KG1 (cell line): ENCODE data around the gene BDH1.
"Not testable (repeated sequence)": the region's sequence is repeated elsewhere in the genome, so short reads cannot be mapped to it uniquely, and the experiment has no call there.

Source experiments
- DNase-seq: peaks from one replicate; lab custom pipeline; 2025; lab: John Stamatoyannopoulos, UW

Gene BDH1

DNA sequence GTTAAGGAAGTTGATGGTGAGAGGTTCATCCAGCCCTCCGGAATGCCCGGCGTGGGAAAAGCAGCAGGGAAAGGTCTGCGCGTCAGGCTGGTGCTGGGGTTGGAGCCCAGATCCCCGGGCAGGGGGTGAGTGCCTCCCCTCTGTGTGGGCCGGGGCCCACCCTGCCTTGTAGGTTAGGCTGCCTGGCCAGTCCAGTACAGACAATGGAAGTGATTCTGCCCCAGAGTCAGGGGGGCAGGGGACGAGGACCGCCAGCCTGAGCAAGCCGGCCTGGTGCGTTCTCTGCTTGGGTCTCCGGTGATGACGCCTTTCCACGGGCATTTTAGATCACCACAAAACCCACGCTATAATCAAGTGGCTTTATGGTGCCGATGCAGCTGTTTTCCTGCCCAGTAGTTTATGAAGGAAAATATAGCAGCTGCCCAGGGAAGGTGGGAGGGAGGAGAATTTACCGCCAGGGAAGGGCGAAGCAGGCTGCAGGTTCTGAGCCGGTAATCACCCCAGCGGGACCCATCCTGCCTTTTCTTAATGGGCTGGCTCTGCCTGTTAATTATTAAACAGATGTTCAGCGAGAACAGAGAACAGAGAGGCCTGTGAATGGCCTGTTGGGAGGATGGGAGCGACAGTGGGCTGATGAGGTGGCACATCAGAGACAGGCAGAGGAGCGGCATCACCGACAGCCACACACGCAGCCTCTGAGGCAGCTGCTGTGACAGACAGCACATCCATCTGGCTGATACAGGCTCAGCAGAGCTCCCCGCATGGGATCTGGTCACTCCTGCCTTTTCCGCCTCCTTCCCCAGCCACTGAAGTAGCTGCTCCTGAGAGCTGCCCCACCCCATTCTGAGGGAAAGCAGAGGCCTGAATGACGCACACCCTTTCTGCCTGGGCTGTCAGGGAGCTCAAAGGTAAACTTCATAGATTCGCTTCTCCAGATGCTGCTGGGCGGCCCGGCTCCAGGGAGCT lies 35.2 kb downstream of the BDH1 start:
- no peak for DNase-seq

DNA sequence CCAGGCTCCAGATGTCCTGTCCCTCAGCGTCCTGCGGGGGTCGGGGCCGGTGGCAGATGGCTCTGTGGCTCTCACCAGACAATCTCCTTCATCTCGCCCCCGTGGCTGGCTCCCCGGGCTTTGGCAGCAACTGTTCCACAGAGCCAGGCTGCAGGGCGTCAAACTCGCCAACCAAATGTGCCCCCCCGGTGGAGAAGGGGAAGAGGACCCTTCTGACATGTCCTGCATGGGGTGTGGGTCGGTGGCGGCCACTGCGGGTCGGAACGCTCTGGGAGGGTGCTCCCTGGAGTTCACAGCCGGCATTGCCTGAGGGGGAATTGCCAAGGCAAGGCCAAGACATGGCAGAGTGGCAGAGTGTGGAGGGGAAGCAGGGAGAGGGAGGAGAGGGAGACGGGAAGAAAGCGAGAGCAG lies 36.0 kb downstream of the BDH1 start:
- no peak for DNase-seq

DNA sequence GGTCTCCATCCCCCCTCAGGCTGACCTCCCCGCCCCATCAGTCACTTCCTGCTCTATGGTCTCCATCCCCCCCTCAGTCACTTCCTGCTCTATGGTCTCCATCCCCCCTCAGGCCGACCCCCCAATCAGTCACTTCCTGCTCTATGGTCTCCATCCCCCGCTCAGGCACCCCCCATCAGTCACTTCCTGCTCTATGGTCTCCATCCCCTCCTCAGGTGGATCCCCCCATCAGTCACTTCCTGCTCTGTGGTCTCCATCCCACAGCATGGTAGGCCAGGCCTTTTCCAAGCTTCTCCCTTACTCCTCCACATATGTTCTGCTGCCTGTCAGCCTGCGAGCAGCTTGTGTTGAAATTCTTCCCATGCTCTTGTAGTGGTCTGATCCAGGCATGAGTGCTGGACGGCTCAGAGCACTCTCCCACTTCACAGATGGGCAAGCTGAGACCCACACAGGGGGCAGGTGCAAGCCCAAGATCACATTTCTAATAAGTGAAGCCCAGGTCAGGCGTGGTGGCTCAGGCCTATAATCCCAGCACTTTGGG lies 36.8 kb downstream of the BDH1 start:
- no peak for DNase-seq

DNA sequence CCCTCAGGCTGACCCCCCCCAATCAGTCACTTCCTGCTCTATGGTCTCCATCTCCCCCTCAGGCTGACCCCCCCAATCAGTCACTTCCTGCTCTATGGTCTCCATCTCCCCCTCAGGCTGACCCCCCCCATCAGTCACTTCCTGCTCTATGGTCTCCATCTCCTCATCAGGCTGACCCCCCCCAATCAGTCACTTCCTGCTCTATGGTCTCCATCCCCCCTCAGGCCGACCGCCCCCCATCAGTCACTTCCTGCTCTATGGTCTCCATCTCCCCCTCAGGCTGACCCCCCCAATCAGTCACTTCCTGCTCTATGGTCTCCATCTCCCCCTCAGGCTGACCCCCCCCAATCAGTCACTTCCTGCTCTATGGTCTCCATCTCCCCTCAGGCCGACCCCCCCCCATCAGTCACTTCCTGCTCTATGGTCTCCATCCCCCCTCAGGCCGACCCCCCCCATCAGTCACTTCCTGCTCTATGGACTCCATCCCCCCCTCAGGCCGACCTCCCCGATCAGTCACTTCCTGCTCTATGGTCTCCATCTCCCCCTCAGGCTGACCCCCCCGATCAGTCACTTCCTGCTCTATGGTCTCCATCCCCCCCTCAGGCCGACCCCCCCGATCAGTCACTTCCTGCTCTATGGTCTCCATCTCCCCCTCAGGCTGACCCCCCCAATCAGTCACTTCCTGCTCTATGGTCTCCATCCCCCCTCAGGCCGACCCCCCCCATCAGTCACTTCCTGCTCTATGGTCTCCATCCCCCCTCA lies 37.7 kb downstream of the BDH1 start:
- DNase-seq = not testable (repeated sequence)

DNA sequence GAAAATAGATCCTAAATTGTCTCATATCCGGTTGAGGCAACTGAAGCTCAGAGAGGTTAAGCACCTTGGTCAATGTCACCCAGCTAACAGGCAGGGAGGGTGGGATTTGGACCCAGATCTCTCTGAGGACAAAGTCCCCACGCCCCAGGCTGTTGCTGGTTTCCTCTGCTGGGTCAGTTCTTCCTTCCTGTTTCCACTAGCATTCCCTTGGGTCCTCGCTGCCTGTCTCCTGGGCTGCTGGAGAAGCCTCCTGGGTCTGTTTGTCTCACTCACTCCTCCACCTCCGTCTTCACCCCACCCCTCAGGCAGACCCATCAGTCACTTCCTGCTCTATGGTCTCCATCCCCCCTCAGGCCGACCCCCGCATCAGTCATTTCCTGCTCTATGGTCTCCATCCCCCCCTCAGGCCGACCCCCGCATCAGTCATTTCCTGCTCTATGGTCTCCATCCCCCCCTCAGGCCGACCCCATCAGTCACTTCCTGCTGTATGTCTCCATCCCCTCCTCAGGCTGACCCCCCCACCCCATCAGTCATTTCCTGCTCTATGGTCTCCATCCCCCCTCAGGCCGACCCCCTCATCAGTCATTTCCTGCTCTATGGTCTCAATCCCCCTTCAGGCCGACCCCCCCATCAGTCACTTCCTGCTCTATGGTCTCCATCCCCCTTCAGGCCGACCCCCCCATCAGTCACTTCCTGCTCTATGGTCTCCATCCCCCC lies 38.7 kb downstream of the BDH1 start:
- not testable (repeated sequence) for DNase-seq

DNA sequence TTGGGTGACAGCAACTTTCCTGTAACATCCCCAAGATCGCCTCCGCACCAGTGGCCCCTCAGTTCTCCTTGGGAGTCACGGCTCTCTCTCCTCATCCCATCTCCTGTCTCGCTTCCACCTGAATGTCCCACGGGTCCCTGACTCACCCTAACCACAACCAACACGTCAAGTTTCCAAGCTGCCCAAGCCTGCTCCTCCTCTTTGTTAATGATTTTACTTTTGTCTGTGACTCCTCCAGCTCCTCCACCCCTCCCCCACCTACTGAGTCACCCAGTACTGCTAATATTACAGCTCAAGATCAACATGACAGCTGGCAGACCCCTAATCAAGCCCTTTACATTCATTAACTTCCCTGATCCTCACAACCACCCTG lies 39.3 kb downstream of the BDH1 start:
- no peak for DNase-seq

DNA sequence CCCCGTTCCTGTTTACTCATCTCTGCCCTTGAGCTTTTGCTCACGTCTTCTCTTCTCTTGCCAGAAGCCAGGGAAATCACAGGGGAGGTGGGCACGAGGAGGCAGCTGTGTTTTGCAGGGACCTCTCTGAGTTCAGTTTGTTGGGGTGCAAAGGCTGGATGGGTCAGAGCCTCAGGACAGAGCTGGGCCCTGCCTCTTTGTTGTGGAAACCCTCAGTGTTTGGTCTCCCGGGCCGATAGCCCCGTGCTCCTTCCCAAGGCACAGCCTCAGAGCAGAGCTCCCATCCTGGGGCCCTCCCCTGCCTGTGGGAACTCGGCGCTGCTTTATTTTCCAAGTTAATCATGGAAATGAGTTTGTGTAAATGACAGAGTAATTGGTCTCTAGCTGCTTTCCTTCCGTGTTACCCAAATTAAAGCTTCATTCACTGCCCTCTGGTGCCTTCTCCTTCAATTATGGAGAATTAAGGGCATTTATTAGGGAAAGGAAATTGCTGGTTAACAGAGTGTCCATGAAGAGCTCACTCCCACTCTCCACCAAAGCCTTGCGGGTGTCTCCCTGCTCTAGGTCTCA lies 40.9 kb downstream of the BDH1 start:
- DNase-seq = no peak

DNA sequence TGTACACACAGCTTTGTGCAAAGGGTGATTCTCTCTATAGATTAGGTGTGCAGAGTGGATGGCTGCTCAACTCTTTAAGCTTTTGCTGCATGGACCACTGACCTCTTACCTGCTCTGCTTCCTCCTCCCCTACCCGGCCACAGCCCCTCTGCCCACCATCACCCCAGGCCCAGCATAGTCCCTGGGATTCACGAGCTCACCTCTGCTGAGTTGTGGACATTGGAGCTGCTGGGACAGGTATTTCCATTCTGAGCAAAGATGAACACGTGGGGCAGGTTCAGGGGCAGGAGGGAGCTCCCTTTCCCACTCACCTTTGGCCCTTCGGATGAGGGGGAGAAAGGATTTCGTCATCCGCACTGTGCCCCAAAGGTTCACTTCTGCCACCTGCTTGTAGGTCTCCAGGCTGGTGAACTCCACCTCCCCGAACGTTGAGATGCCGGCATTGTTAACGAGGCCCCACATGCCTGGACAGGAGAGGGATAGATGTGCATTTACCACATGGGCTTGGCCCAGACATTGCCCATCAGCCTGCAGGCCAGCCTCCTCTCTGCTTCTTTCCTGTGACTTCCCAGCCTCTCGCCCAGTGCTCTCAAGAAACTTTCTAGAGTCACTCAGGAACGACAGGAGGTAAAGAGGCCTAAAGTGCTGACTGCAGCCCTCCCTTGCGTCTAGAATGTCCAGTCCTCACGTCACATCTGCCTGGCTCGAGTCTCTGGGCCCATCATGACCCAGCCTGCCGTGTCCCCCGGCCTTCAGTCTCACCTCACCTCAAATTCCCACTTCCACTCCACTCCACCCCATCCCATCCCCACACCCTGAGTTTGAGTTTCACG lies 41.6 kb downstream of the BDH1 start:
- DNase-seq = no peak

DNA sequence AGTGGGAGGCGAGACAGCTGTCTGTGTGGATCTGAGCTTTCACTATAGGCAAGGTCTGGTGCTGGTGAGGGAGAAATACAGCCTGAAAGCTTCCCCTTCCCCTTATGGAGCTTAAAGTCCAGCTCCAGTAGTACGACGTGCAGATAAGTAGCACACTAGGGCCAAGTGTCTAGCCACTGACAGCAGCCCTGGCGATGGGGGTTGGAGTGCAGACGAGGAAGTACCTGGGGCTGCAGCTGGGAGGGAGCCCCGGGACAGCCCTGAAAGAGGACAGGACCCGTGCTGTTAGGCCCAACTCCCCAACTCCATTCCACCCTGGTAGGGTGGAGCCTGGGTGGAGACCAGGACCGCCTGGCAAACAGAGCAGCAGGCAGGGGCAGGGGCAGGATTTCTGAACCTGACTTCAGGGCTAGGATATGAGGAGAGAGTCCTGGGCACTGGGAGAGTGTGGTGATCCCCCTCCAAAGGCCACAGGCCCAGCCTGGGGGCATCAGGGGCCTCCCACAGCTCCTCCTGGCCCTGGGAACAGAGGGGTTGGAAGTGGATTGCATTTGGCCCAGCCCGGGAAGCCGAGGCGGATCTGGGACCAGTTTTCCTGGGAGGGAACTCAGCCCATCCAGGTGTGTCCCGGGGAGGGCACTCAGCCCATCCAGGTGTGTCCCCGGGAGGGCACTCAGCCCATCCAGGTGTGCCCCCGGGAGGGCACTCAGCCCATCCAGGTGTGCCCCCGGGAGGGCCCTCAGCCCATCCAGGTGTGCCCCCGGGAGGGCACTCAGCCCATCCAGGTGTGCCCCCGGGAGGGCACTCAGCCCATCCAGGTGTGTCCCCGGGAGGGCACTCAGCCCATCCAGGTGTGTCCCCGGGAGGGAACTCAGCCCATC lies 42.8 kb downstream of the BDH1 start:
- no peak for DNase-seq

DNA sequence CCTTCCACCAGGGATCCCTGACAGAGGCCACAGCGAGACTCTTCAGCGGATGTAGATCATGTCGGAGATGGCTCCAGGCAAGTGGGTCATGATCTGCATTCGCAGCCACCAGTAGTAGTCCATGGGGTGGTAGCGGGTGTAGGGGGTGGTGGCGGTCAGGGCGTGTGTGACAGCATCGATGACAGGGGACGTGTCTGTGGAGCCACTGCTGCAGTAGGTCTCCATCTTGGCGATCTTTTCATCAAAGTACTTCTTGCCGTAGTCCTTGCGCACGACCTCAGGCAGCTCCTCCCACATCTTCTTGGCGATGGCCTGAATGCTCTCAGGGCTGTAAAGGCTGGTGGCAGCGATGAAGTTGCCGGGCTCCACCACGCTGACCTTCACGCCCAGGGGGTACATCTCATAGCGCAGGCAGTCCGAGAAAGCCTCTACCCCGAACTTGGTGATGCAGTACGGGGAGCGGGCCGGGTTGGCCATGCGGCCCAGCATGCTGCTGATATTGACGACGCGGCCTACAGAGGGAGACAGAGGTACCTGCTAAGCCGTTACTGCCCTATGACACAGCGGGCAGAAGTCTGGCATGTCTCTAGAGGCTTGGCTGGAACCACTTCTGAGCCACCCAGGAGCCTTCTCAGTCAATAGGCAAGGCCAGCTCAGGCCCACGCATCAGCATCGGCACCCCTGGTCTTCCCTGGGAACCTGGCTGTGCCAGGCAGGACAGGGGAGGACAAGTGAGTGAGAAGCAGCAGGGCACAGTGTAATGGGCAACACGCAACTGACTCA lies 43.7 kb downstream of the BDH1 start:
- no peak for DNase-seq

DNA sequence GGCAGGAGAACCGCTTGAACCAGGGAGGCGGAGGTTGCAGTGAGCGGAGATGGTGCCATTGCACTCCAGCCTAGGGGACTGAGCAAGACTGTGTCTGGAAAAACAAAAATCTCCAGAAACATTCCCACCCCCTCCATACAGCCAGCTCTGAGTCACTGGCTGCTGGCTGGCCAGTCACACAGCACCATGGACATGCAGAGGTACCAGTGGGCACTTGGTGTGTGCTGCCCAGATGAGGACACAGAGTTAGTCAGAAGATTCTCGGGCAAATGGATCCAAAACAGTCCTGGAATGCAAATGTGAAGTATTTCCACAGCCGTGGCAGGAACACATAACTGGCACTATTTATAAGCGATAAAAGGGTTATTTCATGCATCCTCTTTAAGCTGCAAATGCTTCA lies 44.6 kb downstream of the BDH1 start:
- no peak for DNase-seq

DNA sequence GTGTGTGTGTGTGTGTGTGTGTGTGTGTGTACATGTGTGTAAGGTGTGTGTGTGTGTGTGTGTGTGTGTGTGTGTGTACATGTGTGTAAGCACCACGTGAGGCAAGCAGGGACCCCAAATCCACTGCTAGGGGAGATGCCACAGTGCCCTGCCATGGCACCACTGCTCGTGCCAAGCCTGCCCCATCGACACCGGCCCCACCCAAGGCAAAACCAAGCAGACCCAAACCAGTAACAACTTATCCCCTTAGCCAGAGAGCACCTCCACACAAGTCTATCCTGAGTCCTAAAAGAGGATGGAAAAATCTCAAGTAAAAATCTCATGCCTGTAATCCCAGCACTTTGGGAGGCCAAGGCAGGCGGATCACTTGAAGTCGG lies 45.1 kb downstream of the BDH1 start:
- DNase-seq = no peak

DNA sequence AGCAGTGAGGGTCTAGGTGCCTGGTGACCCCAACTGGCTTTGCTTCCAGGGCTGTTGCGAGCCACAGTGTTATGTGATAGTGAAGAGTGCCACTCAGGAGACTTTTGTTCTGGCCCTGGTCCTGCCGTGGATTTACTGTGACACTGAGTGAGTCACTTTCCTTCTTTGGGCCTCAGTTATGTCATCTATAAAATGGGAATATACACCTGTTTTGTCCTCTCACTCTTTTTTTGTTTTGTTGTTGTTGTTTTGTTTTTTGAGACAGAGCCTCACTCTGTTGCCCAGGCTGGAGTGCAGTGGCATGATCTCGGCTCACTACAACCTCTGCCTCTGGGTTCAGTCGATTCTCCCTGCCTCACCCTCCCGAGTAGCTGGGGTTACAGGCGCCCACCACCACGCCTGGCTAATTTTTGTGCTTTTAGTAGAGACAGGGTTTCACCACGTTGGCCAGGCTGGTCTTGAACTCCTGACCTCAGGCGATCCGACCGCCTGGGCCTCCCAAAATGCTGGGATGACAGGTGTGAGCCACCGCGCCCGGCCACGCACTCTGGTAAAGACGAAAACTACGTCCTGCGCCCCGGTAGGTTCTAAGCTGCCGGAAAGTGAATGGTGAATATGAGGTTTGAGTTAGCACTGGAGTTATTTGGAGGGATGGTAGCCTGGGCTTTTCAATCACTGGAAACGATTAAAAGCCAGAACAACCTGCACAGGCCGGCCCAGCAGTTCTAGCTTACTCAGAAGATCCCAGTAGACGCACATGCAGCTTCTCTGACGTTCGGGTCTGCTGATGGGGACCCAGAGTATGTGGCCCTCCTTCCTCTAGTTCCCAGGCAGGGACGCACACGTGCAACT lies 46.6 kb downstream of the BDH1 start:
- no peak for DNase-seq

DNA sequence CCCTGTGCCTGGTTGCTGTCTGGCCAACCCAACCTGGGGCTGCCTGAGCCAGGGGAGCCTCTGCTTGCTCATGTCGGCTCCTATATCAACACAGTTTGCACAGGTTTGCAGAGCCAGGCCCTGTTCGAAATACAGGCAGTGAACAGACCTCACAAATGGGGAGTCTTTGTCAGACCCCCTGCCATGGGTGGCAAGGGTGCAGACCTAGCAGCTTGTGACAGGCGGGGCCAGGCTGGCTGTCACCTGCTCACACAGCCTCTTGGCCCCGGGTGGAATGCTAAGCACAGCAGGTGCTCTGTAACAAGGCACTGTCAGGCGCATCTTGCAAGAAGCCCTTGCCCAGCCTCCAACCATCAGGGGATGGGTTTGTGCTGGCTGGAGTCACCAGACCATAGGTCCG lies 47.3 kb downstream of the BDH1 start:
- DNase-seq = no peak

DNA sequence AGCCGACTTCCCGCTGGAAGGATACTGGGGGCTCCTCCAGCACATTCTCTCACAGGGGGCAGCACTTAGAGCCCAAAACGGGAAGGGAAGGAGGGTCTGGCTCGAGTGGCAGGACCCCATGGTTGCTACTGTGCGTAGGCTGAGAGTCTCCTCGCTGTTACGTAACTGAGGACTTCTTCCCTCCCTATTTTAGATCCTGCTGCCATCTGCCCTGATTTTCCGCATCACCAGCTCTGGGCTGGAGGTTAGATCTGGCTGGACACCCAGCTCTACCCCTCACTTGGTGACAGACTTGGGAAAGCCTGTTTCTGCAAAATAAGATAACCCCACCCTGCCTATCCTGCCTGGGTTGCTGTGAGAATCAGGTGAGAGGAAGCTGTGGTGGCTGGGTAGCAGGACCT lies 47.7 kb downstream of the BDH1 start:
- DNase-seq = no peak

DNA sequence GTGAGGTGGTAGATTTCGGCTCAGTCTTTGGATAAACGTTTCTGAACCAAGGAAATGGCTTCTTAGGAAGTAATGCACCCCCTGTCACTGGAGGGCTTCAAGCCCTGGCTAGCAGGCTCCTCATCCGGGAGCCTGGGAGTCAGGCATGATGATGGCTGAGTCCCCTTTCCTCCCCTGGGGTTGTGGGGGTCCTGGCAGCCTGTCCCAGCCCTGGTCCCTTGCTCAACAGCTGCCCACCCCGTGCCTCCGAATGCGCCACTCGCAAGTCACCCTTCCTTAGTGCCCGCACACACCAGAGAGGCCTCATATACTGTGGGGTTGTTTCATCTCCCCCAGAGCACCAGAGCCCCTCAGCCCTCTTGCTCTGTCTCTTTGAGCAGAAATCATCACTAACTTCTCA lies 48.2 kb downstream of the BDH1 start:
- DNase-seq = no peak

DNA sequence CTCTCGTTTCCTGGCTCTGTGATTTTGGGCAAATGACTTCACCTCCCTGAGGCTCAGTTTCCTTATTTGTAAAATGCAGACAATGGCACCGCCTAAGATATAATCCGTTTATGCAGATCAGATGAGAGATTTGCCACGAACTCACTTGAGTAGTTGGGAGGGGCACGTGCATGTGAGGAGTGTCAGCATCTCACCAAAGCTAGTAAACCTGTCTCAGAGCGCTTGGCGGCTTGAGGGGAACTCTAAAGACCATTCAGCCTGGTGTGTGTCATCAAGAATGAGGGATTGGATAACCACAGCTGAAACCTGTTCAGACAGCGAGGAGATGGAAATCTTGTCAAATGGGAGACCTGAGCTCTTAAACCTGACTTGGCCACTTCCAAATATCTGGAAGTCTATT lies 48.7 kb downstream of the BDH1 start:
- DNase-seq = no peak

DNA sequence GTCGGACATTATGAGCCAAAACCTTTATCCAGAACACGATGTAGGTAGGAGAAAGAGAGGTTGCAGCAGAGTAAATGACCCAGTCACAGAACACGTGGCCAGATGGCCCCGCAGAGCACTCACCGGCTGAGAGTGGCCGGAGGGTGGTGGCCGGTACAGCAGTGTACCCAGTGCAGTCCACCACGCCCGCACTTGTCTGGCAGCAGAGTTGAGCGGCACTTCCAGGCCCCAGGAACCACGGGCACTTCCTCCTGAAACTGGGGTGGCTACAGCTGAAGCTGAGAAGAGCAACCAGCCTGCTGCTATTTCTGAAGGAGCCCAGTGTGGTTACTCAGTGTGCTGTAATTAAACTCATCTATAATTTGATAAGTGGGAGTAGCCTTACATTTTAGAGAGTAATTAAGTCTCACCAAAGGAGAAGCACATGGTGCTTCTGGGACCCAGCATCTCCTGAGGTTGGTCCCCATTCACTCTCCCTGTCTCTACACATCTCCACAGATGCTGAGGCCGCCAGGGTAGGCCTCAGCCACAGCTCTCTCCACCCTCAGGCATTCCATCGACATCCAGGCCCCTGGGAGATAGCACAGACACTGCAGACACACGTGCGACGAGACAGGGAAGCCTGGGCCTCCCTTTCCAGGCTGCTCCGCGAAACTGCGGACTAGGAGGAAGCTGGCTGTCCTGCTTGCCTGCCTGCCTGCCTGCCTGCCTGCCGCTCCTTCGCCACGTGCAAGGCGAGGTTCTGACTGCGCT lies 49.8 kb downstream of the BDH1 start:
- no peak for DNase-seq
